Mammary epithelial cell (primary cell): ENCODE measurements around the gene KIF15.

Experiments used
- EZH2 ChIP-seq: IDR thresholded peaks from 2 replicates; pipeline ENCODE4 v1.6.1; 2012; ENCODE audit warnings: low read length, inconsistent platforms, borderline replicate concordance
- TF ChIP-seq, protein P1 (sequence below), 2 donors: IDR thresholded peaks in 1 of 2; conservative IDR thresholded peaks in 1 of 2; 2 replicates each; pipeline ENCODE4 v1.5.1; 2011 to 2012; ENCODE audit warnings: inconsistent platforms in 2 of 2, low read length in 2 of 2, mild to moderate bottlenecking in 2 of 2, control low read depth in 1 of 2, low read depth in 1 of 2; ENCODE audit not compliant: insufficient read depth in 1 of 2; ENCODE audit errors: extremely low read depth in 1 of 2

- TF ChIP-seq, protein P1, sequence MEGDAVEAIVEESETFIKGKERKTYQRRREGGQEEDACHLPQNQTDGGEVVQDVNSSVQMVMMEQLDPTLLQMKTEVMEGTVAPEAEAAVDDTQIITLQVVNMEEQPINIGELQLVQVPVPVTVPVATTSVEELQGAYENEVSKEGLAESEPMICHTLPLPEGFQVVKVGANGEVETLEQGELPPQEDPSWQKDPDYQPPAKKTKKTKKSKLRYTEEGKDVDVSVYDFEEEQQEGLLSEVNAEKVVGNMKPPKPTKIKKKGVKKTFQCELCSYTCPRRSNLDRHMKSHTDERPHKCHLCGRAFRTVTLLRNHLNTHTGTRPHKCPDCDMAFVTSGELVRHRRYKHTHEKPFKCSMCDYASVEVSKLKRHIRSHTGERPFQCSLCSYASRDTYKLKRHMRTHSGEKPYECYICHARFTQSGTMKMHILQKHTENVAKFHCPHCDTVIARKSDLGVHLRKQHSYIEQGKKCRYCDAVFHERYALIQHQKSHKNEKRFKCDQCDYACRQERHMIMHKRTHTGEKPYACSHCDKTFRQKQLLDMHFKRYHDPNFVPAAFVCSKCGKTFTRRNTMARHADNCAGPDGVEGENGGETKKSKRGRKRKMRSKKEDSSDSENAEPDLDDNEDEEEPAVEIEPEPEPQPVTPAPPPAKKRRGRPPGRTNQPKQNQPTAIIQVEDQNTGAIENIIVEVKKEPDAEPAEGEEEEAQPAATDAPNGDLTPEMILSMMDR (conservative IDR thresholded peaks at IDR 0.05 in 1 of 2, IDR thresholded peaks at IDR 0.05 in 1 of 2; ENCODE audit: extremely low read depth in 1 of 2, insufficient read depth in 1 of 2, low read depth in 1 of 2, low read length in 2 of 2), result no peak
- TF ChIP-seq EZH2, result no peak
These were observed 2.7 kb downstream of the KIF15 start for GRCh38 chr3:44764248-44764647.
